D721Med (cell line): ENCODE data around the gene RTTN.

Experiments
- DNase-seq: peaks from one replicate; pipeline ENCODE4 v3.0.0; 2011; ENCODE audit warnings: low spot score; ENCODE audit not compliant: insufficient read length
- FAIRE-seq: peaks from 2 replicates; lab custom pipeline; 2011; peaks lifted over from hg19 to GRCh38; lab: Jason Lieb, UNC
- CTCF ChIP-seq: IDR thresholded peaks from 2 replicates; pipeline ENCODE4 v1.5.1; 2012; ENCODE audit warnings: mild to moderate bottlenecking, control low read depth; ENCODE audit not compliant: insufficient read depth; ENCODE audit errors: missing control alignments

RTTN gene

GRCh38 chr18:70082430-70082829, 123.1 kb downstream of the RTTN start:
- DNase-seq, result no peak
- no peak for TF ChIP-seq CTCF
- FAIRE-seq, result no peak

GRCh38 chr18:70078106-70078505, 127.4 kb downstream of the RTTN start:
- no peak for FAIRE-seq
- no peak for DNase-seq
- TF ChIP-seq CTCF, result no peak

- FAIRE-seq (no peak), DNase-seq (no peak)
- TF ChIP-seq CTCF, result no peak
These were observed 129.6 kb downstream of the RTTN start for GRCh38 chr18:70075906-70076305.

DNA sequence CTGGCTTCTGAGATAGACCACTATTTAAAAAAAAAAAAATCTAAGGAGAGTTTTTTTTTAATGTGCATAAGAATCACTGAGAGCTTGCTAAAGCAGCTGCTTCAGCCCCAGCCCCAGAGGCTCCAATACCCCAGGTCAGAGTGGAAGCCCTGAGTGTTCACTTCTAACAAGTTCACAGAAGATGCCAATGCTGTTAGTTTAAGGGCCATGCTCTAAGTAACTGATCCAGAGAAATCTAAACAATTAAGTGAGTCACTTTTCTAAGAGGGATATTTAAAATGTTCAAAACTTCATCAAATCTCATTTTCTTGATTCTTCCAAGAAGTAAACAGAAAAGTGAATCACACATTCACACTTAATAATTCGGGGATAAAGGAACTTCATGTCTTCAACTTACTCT, 131.4 kb downstream of the RTTN start:
- FAIRE-seq, result no peak
- no peak for DNase-seq
- no peak for TF ChIP-seq CTCF

DNA sequence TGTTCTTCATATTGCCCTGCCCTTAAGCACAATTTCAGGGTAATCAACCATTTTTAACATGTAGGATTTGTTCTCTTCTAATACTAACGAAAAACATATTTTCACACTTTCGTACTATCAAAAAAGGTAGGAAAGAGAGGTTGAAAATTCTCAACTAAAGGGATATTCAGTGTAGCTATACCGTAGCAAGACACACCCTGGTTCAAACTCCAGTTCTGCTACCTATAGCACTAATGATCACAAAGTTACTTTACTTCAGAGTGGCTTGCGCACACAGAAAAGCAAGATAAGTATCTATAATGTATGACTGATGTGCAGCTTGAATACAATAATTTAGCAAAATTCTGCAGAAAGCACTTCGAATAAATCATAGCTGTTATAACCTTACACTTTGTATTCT, 132.1 kb downstream of the RTTN start:
- TF ChIP-seq CTCF, result no peak
- no peak for FAIRE-seq
- no peak for DNase-seq

GRCh38 chr18:70072678-70073077, 132.8 kb downstream of the RTTN start:
- TF ChIP-seq CTCF, result peak; percentile 65
- FAIRE-seq (peak; percentile 100), DNase-seq (no peak)

DNA sequence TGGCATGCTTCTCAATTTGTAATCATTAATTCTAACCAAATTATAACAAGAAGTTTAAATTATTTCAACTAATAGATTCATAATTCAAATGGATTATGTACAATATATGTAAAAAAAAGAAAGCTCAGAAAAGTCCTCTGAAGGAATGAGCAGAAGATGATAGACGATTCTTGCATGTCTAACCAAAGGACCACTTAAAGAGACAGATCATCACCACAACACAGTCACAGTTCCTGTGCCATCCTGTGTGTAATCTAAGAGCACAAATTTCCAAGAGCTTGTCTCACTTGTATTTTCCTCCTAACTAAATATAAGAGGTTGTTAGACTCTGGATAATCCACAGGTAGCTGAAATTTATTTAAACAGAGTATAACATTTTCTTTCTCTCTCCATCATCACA, 135.5 kb downstream of the RTTN start:
- FAIRE-seq (no peak), DNase-seq (no peak)
- TF ChIP-seq CTCF, result no peak
